ENCODE data around the gene POU2F2.
"Not testable (repeated sequence)": the region's sequence is repeated elsewhere in the genome, so short reads cannot be mapped to it uniquely, and the experiment has no call there.

Gene POU2F2

DNA sequence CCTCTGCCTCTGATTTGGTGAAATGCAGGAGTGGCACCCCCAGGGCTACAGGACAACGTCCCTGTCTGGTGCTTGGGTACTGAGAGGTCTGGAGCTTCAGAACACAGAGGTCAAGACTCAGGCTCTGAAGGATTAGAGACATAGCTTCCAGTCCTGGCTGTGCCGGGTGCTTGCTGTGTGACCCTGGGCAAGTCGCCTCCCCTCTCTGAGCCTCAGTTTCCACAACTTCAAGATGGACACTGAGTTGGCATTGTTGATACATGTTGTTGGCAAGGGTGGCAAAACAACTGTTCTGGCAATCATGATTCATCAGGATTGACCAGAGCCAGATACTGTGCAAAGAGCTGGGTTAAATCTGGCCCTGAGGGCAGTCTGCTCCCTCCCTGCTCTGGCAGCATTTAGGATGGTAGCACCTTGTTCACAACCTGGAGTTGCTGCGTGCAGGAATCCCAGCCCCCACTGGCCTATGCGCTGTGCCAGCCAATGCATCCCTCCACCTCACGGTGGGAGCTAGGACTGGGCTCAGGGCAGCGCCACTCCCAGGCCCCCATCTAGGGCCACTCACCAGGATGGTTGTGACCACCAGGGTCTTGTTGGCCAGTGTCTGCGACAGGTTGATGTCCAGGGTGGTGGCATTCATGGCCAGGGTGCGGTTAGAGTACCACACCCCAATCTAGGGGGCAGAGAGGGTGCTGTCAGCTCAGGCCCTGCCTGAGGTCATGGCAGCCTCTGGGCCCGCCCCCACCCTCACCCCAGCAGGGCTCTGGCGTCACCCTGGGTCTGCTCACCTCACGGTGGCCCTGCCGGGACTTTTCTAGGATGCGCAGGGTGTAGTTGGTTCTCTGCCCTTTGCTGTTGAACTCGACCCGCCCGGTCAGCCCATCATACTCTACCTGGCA lies 79.0 kb downstream of the POU2F2 start:
- no peak for DNase-seq

DNA sequence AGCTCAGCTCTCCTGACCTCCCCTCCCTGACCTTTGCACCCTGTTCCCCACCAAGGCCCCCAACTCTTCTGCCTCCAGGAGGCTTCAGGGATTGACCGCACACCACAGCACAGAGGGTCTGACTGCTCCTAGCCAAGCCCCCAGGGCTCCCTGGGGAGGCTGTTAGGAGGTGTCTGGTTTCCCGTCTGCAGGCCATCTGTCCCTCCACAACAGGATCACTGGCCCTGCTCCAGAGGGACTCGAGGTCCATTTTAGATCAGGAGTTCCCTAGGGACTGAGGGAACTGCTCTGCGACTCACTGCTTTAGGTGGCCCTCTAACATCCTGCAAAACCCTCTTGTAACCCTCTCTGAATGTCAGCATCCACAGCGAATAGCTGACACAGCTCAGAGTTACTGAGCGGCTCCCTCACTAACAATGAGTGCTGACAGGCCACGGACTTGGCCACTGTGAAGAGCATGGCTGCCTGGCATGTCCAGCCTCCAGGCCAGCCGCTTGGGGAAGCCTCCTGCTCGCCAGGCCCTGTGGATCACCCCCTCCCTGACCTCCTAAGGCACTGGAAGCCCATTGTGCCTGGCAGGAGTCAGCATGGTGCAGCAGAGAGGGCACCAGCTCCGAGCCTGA lies 79.9 kb downstream of the POU2F2 start:
- peak; percentile 68 for DNase-seq

DNA sequence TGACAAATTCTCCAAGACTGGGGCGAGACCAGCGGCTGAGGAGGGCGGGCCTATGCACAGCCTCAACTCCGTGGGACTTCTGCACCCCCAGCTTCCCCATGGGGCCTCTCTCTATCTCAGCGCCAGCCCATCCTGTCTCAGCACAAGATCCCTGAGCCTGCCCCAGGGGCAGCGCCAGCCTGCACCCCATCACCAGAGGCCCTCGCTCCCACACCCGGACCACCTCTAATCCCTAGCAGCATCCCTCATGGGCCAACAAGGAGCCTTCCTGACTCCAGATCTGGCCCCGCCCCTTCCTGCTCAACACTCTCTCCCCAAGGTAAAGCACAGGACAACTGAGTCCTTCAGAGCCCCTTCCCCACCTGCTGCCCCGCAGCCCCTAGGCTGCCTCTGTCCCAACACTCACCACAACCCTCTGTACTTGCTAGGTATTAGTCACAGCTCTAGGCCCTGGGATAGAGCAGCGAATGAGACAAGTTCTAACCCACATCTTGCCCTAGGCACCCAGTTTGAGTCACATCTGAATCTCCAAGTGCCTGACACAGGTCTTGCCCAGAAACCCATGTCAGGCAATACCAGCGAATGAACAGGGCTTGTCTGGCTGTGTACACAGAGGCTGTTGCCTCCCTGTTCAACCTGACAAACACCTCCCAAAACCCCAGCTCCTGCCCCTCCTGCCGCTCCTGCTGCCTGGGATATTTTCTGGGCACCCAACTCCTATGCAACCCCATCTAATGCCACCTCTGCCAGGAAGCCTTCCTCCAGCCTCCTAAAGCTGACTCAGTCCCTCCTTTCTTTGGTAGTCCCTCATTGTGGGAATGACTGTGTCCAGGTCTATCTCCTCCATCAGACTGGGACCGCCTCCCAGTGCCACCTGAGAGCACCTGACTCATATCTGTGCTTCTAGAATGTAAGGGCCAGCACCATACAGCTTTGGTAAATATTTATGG lies 80.8 kb downstream of the POU2F2 start:
- no peak for DNase-seq

DNA sequence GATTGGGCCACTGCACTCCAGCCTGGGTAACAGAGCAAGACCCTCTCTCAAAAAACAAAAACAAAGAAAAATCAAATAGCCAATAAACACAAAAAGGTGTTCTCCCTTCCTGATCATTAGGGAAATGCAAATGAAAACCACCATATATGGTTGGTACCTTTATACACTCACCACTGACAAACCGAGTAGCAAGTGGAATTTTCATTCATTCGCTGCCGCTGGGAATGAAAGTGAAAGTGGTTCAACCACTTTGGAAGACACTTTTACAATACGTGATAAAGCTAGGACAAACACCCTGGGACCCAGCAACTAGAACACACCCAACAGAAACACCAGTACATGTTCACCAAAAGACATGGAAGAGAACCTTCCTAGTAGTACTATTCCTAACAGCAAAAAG lies 83.3 kb downstream of the POU2F2 start:
- DNase-seq, result no peak

DNA sequence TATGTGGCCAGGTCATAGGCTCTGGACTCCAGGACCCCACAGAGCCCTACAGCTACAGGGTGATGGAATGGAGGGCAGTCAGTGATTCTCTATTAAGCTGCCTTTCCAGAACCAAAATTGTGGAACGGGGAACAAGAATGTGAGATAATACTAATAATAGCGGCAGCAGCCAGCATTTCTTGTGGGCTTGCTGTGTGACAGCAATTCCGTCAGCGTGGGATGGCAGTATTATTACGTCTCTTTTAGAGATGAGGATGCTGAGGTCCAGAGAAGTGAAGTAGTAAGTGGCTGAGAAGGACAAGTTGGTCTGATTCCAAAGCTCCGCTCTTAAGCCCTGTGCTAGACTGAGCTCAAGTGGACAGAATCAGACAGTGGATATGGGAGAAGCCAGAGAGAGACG lies 86.7 kb downstream of the POU2F2 start:
- DNase-seq, result no peak

DNA sequence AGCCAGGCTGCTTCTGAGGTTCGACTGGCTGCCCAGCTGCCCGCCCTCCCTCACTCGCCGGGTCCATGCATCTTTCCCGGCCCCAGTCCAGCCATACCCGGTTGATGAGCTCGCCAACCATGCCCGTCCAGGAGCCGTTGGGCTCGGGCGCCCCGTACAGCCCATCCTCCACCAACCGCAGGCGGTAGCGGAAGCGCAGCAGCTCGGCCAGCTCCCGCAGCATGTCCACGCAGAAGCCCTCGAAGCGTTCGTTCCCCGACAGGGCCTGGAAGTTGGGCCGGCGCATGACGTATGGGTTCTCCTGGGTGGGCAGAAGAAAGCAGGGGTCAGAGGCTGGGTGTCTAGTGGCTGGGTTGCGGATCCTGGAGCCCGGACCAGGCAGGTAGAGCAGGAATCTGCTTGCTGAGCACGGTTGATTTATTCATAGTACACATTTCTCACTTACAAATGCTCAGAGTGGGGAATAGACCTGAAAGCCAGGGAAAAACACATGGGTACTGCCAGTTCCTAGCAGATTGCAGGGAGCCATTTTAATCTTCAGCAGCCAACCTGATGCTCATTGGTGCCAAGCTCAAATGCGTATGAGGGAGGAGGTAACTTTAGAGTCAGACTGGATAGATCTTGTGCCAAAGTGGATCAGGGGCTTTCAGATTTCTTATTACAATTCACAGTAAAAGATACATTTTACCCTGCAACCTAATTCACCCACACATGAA lies 89.6 kb downstream of the POU2F2 start:
- peak; percentile 83 for DNase-seq

DNA sequence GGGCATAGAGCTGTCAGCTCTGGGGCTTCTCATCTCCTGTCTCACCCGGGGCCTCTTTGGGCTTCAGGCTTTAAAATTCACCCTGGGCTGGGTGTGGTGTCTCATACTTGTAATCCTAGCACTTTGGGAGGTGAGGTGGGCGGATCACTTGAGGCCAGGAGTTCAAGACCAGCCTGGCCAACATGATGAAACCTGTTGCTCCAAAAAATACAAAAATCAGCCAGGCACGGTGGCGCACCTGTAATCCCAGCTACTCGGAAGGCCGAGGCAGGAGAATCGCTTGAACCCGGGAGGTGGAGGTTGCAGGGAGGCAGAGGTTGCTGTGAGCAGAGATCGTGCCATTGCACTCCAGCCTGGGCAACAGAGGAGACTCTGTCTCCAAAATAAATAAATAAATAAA lies 91.8 kb downstream of the POU2F2 start:
- DNase-seq, result not testable (repeated sequence)

DNA sequence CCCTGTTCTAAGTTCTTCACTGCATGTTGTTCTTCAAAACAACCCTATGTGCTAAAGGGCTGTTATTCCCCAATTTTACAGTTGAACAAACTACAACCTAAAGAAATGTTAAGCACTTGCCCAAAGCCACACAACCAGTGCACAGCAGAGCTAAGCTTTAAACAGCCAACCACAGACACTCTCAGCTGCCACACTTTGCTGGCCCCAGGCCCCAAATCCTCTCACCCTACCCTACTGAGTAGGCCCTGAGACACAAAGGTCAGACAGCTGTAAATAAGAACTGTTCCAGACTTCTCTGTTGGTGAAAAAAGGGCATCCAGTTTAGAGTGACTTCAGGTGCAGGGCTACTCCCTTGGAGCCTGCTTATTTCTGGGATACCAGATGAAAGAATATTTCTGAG lies 92.2 kb downstream of the POU2F2 start:
- DNase-seq, result no peak

DNA sequence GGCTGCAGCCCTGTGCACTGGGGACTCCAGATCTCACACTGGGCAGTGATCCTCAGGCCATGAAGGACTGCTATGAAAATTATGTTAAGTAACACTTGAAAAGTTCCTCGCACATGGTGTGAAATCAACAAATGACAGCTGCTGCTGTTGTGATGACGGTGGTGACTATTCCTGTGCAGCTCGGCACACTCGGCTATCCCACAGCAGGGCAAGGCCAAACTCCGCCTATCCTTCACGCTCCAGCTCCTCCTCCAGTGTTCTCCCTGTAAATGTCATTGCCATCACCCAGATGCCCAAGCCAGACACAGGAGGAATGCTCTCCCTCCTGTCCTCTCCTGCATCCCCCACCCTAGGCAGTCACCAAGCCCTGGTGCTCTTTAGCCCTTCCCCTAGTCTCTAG lies 93.6 kb downstream of the POU2F2 start:
- DNase-seq, result no peak

DNA sequence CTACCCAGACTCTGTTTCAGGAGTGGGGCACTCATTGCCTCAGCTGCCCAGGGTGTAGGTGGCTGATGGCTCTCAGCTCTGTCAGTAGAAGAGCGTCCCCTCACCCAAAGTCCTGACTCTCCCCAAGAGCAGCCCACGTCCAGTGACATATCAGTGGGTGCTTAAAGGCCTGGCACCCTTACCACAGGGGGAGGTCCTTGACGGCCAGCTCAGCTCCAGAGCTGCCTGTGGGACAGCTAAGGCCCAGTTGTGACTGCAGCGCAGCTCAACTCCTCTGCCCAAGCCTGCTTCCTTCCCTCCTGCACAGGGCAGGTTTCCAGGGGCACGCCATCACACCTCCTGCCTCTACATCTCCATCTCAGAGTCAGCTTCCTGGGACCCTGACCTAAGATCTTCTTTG lies 94.6 kb downstream of the POU2F2 start:
- no peak for DNase-seq
